HepG2 (cell line): ENCODE measurements around the gene SYNJ2. TPM values are rescaled to one million over a fixed set of nuclear protein-coding genes. Genes with fewer than 3 reads are reported as not detected.

ENCODE experiments used
- ARNT ChIP-seq: fragments of 450-650 bp; IDR thresholded peaks from 2 replicates; pipeline ENCODE4 v1.6.1; 2017
- ATRX ChIP-seq: sonication (generic); formaldehyde crosslinking; IDR thresholded peaks from 2 replicates; pipeline ENCODE4 v1.4.0; 2020; ENCODE audit warnings: missing genetic modification reagents, borderline replicate concordance
- CEBPB ChIP-seq: IDR thresholded peaks from 2 replicates; pipeline ENCODE4 v1.6.1; 2011; ENCODE audit warnings: low read depth, low read length, improper control_type of control experiment, borderline replicate concordance
- DNMT3B ChIP-seq: conservative IDR thresholded peaks from 2 replicates; pipeline ENCODE4 v1.6.1; 2016; ENCODE audit warnings: missing biosample characterization, control low read depth
- FOXO4 ChIP-seq: sonication (generic); formaldehyde crosslinking; conservative IDR thresholded peaks from 2 replicates; pipeline ENCODE4 v1.8.1; 2023; ENCODE audit warnings: missing genetic modification reagents
- HBP1 ChIP-seq: IDR thresholded peaks from 2 replicates; pipeline ENCODE4 v1.6.1; 2016; ENCODE audit warnings: low read depth, control low read depth
- HNF1A ChIP-seq, 2 experiments: sonication (generic) in 1 of 2; formaldehyde crosslinking in 1 of 2; IDR thresholded peaks; 2 replicates each; pipeline versions ENCODE4 v1.4.0 to v1.6.1; 2016 to 2020; ENCODE audit warnings: borderline replicate concordance in 1 of 2, low read depth in 1 of 2, mild to moderate bottlenecking in 1 of 2, missing genetic modification reagents in 1 of 2
- HOXA5 ChIP-seq: sonication (generic); formaldehyde crosslinking; IDR thresholded peaks from 2 replicates; pipeline ENCODE4 v1.4.0; 2020; ENCODE audit warnings: missing genetic modification reagents
- IRF9 ChIP-seq: sonication (generic); formaldehyde crosslinking; IDR thresholded peaks from 2 replicates; pipeline ENCODE4 v1.8.0; 2022; ENCODE audit warnings: missing genetic modification reagents, mild to moderate bottlenecking, borderline replicate concordance
- JUNB ChIP-seq: sonication (generic); formaldehyde crosslinking; IDR thresholded peaks from 2 replicates; pipeline ENCODE4 v1.8.0; 2022; ENCODE audit warnings: missing genetic modification reagents, mild to moderate bottlenecking, borderline replicate concordance
- LCORL ChIP-seq, 2 experiments: fragments of 450-650 bp in 1 of 2; sonication (generic) in 1 of 2; formaldehyde crosslinking in 1 of 2; IDR thresholded peaks; 2 replicates each; pipeline versions ENCODE4 v1.5.0 to v1.6.1; 2017 to 2020; ENCODE audit warnings: antibody characterized with exemption in 1 of 2, missing genetic modification reagents in 1 of 2
- NCOA5 ChIP-seq: sonication (generic); formaldehyde crosslinking; IDR thresholded peaks from 2 replicates; pipeline ENCODE4 v1.4.0; 2020; ENCODE audit warnings: missing genetic modification reagents
- PRDM10 ChIP-seq: sonication (generic); formaldehyde crosslinking; IDR thresholded peaks from 2 replicates; pipeline ENCODE4 v1.4.0; 2020; ENCODE audit warnings: low read depth, missing genetic modification reagents
- ZFP36L1 ChIP-seq: sonication (generic); formaldehyde crosslinking; IDR thresholded peaks from 2 replicates; pipeline ENCODE4 v1.8.0; 2022; ENCODE audit warnings: mild to moderate bottlenecking, missing genetic modification reagents, moderate library complexity
- ZMYM2 ChIP-seq: sonication (generic); formaldehyde crosslinking; IDR thresholded peaks from 2 replicates; pipeline ENCODE4 v1.8.0; 2022; ENCODE audit warnings: mild to moderate bottlenecking, missing genetic modification reagents
- ZNF33B ChIP-seq: sonication (generic); formaldehyde crosslinking; IDR thresholded peaks from 2 replicates; pipeline ENCODE4 v1.5.1; 2020; ENCODE audit warnings: mild to moderate bottlenecking, missing genetic modification reagents
- ZNF580 ChIP-seq: IDR thresholded peaks from 2 replicates; pipeline ENCODE4 v1.6.1; 2016; ENCODE audit warnings: low read depth, borderline replicate concordance
- polyA plus RNA-seq, 8 experiments: library from polyadenylated mRNA; depleted of rRNA in 3 of 8; stranded (reverse) in 7 of 8; unstranded in 1 of 8; fragments of >200 nt; fragmentation: Illumina TruSeq in 4 of 8; extraction: Trizol in 4 of 8; gene quantifications; 2 replicates each; pipeline versions ENCODE4 v1.2.1 to v1.2.3, GENCODE V29; 2011 to 2016; ENCODE audit warnings: low read depth in 4 of 8, missing spikeins in 1 of 8, mixed read lengths in 1 of 8; ENCODE audit not compliant: insufficient read depth in 1 of 8
- total RNA-seq, 5 experiments: library from RNA; depleted of rRNA; stranded (reverse); fragments of >200 nt; fragmentation: Illumina TruSeq; extraction: Trizol; gene quantifications; 2 replicates each; pipeline ENCODE4 v1.2.3, GENCODE V29; 2016; ENCODE audit warnings: low read depth in 1 of 5

Gene SYNJ2
- total and polyA plus RNA-seq, 2 of the 13 experiments (the other 11 are each of a cell fraction or from before 2014, with no cell fraction given), result 39.1 to 57.6 TPM

GRCh38 chr6:157974341-157974894, 7.2 kb upstream of the SYNJ2 start (continued):
- no peak for TF ChIP-seq ATRX (CRISPR knock-in tag)
- no peak for TF ChIP-seq LCORL (IDR thresholded peaks at IDR 0.05)
- no peak for TF ChIP-seq LCORL (CRISPR knock-in tag; IDR thresholded peaks at IDR 0.05)
- TF ChIP-seq HBP1 (CRISPR knock-in tag), result no peak
- TF ChIP-seq ZNF580, result no peak
- TF ChIP-seq CEBPB, result no peak
- no peak for TF ChIP-seq ZFP36L1 (CRISPR knock-in tag)
- no peak for TF ChIP-seq ARNT
- TF ChIP-seq HOXA5 (CRISPR knock-in tag), result no peak
- TF ChIP-seq ZMYM2 (CRISPR knock-in tag), result no peak
- TF ChIP-seq DNMT3B (CRISPR knock-in tag), result no peak
- TF ChIP-seq ZNF33B, result no peak
- TF ChIP-seq JUNB (CRISPR knock-in tag), result peak; percentile 75
- no peak for TF ChIP-seq NCOA5 (CRISPR knock-in tag)
- TF ChIP-seq PRDM10, result no peak
- no peak for TF ChIP-seq HNF1A (IDR thresholded peaks at IDR 0.05; ENCODE audit: low read depth)
- no peak for TF ChIP-seq HNF1A (CRISPR knock-in tag; IDR thresholded peaks at IDR 0.05; ENCODE audit: borderline replicate concordance)
- TF ChIP-seq FOXO4 (CRISPR knock-in tag), result no peak
- no peak for TF ChIP-seq IRF9 (CRISPR knock-in tag)
